GM10266 (cell line): Measurements from ENCODE around the gene DNAH1.

Experiments
- DNase-seq: peaks from one replicate; pipeline ENCODE4 v3.0.0; 2012; ENCODE audit errors: extremely low spot score
- TF ChIP-seq, protein P1 (sequence below): IDR thresholded peaks from 2 replicates; pipeline ENCODE4 v1.5.1; 2012; ENCODE audit warnings: mild to moderate bottlenecking, low read depth; ENCODE audit not compliant: control insufficient read depth, insufficient read depth; ENCODE audit errors: missing control alignments

Gene DNAH1

DNA sequence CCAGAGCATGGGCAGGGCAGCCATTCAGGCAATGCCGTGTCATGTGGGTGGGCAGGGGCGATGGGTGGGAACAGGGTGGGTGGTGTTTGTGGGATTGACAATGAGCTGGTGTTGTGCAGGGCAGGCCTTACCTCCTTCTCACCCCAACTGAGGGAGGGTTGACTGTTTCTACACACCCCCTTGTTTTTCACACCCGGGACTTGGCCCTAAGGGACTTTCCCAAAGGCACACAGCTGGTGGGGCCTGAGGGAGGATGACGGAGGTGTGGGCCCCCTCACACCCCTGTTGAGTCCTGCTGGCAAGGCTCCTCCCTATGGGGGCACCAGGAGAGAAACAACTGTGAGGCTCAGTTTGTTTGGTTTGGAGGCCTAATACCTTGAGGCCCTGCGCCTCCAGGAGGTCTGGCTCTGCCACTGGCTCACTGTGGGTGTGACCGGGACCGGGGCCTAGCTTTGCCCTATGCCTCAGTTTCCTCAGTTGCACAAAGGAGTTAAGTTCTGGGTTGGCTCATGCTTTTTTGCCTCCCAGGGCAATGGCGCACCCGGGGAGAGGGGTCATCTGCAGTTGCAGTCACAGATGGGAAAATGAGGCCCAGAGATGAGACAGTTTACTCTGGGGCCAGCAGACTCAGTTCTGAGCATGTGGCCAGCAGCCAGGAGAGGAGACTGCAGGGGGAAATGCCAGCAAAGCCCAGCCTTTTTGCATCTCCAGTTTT is 5.1 kb upstream of the DNAH1 start:
- TF ChIP-seq, protein P1, sequence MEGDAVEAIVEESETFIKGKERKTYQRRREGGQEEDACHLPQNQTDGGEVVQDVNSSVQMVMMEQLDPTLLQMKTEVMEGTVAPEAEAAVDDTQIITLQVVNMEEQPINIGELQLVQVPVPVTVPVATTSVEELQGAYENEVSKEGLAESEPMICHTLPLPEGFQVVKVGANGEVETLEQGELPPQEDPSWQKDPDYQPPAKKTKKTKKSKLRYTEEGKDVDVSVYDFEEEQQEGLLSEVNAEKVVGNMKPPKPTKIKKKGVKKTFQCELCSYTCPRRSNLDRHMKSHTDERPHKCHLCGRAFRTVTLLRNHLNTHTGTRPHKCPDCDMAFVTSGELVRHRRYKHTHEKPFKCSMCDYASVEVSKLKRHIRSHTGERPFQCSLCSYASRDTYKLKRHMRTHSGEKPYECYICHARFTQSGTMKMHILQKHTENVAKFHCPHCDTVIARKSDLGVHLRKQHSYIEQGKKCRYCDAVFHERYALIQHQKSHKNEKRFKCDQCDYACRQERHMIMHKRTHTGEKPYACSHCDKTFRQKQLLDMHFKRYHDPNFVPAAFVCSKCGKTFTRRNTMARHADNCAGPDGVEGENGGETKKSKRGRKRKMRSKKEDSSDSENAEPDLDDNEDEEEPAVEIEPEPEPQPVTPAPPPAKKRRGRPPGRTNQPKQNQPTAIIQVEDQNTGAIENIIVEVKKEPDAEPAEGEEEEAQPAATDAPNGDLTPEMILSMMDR: peak; percentile 4
- DNase-seq: peak; percentile 80

DNA sequence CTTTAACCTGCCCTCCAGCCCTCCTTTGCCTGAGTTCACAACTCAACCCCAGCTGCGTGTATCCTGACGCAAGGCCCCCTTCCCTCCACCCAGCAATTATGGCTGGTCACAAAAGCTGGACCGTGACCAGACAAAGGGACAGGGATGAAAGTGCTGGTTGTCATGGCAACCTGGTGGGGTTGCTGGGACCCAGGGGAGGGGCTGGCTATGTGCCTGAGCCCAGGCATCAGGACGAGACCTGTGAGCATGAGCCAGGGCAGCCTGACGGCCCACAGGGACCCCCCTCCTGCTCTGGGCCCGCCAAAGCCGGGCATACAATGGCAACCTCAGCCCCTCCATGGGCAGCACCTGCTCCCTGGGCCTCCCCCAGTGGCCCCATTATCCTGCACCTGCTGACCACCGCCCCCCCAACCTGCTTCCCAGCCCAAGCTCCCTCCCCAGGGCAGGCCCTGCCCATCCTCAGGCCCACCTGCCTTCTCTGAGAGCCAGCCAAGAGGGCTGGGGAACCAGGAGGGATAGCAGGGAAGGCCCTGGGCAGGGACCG is 4.5 kb upstream of the DNAH1 start:
- no peak for DNase-seq
- TF ChIP-seq, protein P1: no peak

DNA sequence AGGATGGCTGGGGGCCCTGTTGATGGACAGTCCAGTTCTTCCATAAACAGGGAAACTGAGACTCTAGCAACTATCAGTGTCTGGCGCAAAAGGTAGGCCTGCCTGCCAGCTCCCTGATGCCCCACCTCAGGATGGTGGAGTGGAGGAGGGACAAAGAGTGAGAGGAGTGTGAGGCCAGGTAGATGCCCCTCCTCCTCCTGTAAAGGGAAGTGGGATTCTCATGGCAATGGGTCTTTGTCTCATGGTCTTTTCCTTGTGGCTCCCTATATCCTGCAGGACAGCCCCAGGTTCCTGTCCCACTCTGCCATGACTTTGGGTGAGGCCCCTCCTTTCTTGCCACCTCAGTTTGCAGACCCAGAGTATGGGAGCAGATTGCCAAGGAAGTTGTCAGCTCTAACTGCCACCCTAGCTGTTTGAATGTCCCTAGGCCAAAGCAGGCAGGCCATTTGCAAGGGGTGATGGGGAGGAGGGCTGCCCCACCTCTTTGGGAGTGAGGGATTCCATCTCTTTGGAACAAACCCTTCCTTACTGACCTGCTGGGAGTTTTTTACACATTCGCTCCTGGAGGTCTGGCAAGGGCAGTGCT is 2.8 kb upstream of the DNAH1 start:
- no peak for DNase-seq
- TF ChIP-seq, protein P1: no peak

DNA sequence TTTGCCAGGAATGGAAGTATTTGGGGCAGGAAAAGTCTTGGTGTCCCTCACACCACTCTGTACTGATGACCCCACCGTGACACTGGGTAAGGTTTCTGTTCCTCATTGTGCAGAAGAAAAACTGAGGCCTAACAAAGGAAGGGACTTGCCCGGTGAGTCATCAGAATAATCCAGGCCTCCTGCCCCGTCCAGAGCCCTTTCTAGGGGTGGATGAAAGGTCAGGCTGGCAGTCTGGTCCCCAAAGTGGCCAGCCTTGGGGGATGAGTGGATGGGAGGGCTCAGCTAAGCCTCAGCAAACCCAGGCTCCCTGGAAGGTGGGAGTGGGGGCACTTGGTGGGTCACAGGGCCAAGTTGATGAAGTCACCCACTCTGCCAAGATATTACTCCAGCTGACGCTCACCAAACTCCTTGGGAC is 2.3 kb upstream of the DNAH1 start:
- TF ChIP-seq, protein P1: no peak
- DNase-seq: peak; percentile 89

DNA sequence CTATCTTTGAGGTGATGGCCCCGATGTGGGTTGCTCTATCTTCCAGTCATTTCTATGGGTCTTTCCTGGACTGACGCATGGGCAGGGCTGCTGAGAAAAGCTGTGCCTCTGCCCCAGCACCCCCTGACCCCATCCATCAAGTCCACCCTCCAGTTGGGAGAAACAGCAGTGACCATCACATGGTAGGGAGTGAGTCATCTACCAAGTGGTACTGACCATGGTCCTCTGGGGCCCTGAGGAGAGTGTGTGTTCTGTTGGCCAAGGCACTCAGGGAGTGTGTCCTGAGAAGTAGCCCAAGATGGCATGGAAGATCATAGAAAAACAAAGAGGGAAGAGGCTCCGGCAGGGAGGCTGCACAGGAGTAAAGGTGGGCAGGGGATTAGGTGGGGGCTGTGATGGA is 1.6 kb upstream of the DNAH1 start:
- TF ChIP-seq, protein P1: no peak
- no peak for DNase-seq

DNA sequence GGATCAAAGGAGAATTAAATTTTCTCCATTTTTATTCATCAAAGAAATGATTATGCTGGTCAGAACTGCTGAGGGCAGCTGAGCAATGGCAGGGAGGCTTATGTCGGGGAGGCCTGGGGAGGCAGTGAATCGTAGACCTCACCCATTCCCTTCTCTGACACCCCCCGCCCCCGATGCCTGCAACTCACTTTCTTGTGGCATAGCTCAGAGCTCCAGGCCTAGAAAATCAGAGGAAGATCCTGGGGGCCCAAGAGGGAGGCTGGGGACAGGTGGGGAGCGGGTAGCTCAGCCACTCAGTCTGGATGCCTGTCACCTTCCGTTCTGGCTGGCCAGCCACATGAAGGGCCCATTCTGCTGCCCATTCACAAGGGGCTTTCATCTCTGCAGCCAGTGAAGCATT is 1.1 kb upstream of the DNAH1 start:
- TF ChIP-seq, protein P1: no peak
- DNase-seq: no peak
